ENCODE data around the gene ZNF101.

DNA sequence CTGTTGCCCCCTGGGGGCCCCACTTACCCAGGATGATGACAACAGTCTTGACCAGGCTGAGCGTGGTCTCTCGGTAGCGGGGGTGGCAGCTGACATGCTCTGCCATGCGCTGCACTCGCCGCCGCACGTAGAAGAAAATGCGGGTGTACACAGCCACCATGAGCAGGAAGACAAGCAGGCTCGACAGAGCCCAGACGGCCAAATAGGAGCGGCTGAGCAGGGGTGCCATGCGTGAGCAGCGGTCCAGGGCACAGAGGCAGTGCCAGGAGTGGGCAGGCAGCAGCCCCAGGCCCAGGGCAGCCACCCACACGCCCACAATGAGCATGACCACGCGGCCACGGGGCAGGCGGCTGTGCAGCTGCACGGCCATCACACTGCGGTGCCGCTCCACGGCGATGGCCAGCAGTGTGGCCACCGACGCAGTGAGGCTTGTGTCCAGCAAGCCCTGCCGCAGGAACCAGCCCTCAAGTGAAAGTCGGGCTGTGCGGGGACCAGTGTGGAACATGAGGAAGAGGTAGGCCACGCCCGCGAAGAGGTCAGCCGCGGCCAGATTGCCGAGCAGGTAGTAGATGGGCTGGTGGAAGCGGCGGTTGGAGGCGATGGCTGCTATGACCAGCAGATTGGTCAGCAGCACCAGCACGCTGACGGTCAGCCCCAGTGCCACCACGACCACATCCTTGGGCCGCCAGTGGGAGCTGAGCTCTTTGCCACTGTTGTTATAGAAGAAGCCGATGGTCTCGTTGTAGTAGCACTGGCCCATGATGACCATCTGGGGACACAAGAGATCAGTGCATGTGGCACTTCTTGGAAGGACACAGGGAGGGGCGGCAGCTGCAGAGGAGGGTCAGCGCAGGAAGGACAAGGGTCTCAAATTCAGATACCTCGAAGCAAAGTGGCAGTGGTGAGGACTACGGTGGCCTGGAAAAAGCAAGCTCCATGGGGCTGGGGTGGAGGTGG is 41.8 kb upstream of the ZNF101 start:
- TF ChIP-seq CTCF (conservative IDR thresholded peaks at IDR 0.05) = no peak
- no peak for TF ChIP-seq ZFX (IDR thresholded peaks at IDR 0.05)

All from C4-2B (cell line).